Adrenal gland (tissue), 12 donors: Measurements from ENCODE around the gene CYB5A. TPM values are rescaled to one million over a fixed set of nuclear protein-coding genes. Genes with fewer than 3 reads are reported as not detected.
A peak's percentile ranks its signal among the peaks of the same experiment; 100 is the strongest.

Source experiments
- DNase-seq, 7 donors: peaks; one replicate each; pipeline ENCODE4 v3.0.0-alpha.2; 2019 to 2020
- H3K27ac ChIP-seq, 5 donors: fragments of 200-600 bp; sonication (generic) in 4 of 5; 1 replicate in 3 of 5; 2 replicates in 2 of 5; pipeline versions ENCODE4 v1.5.1 to v1.8.0; 2016 to 2020; ENCODE audit warnings: mild to moderate bottlenecking in 1 of 5
- H3K27me3 ChIP-seq: fragments of 200-600 bp; 2 replicates; pipeline ENCODE4 v1.8.0; 2021
- H3K36me3 ChIP-seq, 2 donors: fragments of 200-600 bp; replicated peaks in 1 of 2; 1 replicate in 1 of 2; 2 replicates in 1 of 2; pipeline versions ENCODE4 v1.5.1 to v1.8.0; 2018 to 2022
- H3K4me1 ChIP-seq, 2 donors: fragments of 200-600 bp; replicated peaks in 1 of 2; 1 replicate in 1 of 2; 2 replicates in 1 of 2; pipeline versions ENCODE4 v1.5.1 to v1.8.0; 2018 to 2021
- H3K4me3 ChIP-seq, 4 donors: fragments of 200-600 bp; sonication (generic) in 3 of 4; one replicate each; pipeline ENCODE4 v1.5.1; 2016 to 2018
- H3K9me3 ChIP-seq, 3 donors: fragments of 200-600 bp; sonication (generic) in 1 of 3; replicated peaks in 1 of 3; 1 replicate in 2 of 3; 2 replicates in 1 of 3; pipeline versions ENCODE4 v1.5.1 to v1.8.0; 2016 to 2021
- POLR2A ChIP-seq, 2 donors: fragments of 450-650 bp; IDR thresholded peaks; one replicate each; pipeline ENCODE4 v1.6.1; 2017; ENCODE audit warnings: antibody characterized with exemption in 2 of 2, mild to moderate bottlenecking in 2 of 2, moderate library complexity in 1 of 2
- WGBS, 4 donors: extraction: QIAGEN DNeasy Blood & Tissue Kit in 2 of 4; methylation state at CpG; one replicate each; pipeline versions ENCODE4 v1.1.5 to v1.1.7; 2013 to 2017; 5-methylcytosine and 5-hydroxymethylcytosine counted together
- intact Hi-C, 2 donors: fragments of 100-400 bp; cut with DNase I; formaldehyde crosslinking; loops; one replicate each; pipeline versions ENCODE4 v1.14.1 to v1.15.0; 2022 to 2023
- polyA plus RNA-seq, 3 donors: library from polyadenylated mRNA; stranded (reverse); fragments of 200-250 nt in 2 of 3; fragments of 350-450 nt in 1 of 3; fragmentation: Illumina TruSeq in 1 of 3; extraction: RNeasy Lipid Tissue Mini Kit (QIAGEN cat#74804) in 1 of 3; gene quantifications; one replicate each; pipeline ENCODE4 v1.2.3, GENCODE V29; 2013 to 2014
- total RNA-seq, 9 donors: library from RNA; depleted of rRNA in 4 of 9; stranded (reverse); fragments of >200 nt in 4 of 9; fragments of 120-200 nt in 1 of 9; fragmentation: NEBNext Ultra II Directional in 1 of 9; extraction: Animal tissue kit (Norgen Biotek cat#: 25700) in 1 of 9; gene quantifications; one replicate each; pipeline versions ENCODE4 v1.1.0 to v1.2.4, GENCODE V29; 2013 to 2023
- TF ChIP-seq, protein P1 (sequence below), 6 experiments: fragments of 450-650 bp in 4 of 6; fragments of 200-600 bp in 2 of 6; sonication (generic) in 1 of 6; IDR thresholded peaks; 1 replicate in 5 of 6; 2 replicates in 1 of 6; pipeline versions ENCODE4 v1.5.1 to v1.8.0; 2016 to 2021; ENCODE audit warnings: antibody characterized with exemption in 6 of 6, mild to moderate bottlenecking in 2 of 6, moderate library complexity in 1 of 6
- donor health status: healthy with polysubstance abuse.
- donor health status: Bipolar disorder and iron deficiency.
- donor health status: DM: yes; HTN: yes; CAD: no.
- donor health status: DM: no; HTN: no; CAD: no.
- donor health status: DM: no; HTN: no; CAD: no.
- donor health status: DM: yes; HTN: yes; CAD: no.

CYB5A gene
- total and polyA plus RNA-seq, 12 donors = 62.0 to 286 (median 130) TPM

- peak in 2 of 7 donors; percentile 27 to 37 for DNase-seq
- H3K4me3 ChIP-seq = no peak overlapping the region
- no peaks in the 10 kb centered on the region for H3K36me3 ChIP-seq
- no peak overlapping the region for H3K27ac ChIP-seq
- 58 to 88% (median 72%) methylated on average over 3 of the region's 3 CpGs for WGBS, 4 donors
- no peak for TF ChIP-seq POLR2A (IDR thresholded peaks at IDR 0.05)
- TF ChIP-seq, protein P1, sequence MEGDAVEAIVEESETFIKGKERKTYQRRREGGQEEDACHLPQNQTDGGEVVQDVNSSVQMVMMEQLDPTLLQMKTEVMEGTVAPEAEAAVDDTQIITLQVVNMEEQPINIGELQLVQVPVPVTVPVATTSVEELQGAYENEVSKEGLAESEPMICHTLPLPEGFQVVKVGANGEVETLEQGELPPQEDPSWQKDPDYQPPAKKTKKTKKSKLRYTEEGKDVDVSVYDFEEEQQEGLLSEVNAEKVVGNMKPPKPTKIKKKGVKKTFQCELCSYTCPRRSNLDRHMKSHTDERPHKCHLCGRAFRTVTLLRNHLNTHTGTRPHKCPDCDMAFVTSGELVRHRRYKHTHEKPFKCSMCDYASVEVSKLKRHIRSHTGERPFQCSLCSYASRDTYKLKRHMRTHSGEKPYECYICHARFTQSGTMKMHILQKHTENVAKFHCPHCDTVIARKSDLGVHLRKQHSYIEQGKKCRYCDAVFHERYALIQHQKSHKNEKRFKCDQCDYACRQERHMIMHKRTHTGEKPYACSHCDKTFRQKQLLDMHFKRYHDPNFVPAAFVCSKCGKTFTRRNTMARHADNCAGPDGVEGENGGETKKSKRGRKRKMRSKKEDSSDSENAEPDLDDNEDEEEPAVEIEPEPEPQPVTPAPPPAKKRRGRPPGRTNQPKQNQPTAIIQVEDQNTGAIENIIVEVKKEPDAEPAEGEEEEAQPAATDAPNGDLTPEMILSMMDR (IDR thresholded peaks at IDR 0.05) = no peak
- peaks cover 0 to 12% of the 10 kb centered on the region in 2 donors for H3K4me1 ChIP-seq
- no peaks in the 10 kb centered on the region for H3K27me3 ChIP-seq
- intact Hi-C loops = no loop called here
- H3K9me3 ChIP-seq = no peaks in the 10 kb centered on the region
Measured at GRCh38 chr18:74229005-74229404, 62.8 kb downstream of the CYB5A start.

- Histone ChIP-seq H3K27me3 (no peaks in the 10 kb centered on the region), H3K27ac (no peak overlapping the region), H3K36me3 (no peaks in the 10 kb centered on the region), H3K4me3 (no peak overlapping the region), H3K4me1 (peaks cover 0 to 12% of the 10 kb centered on the region in 2 donors), H3K9me3 (no peaks in the 10 kb centered on the region)
- intact Hi-C loops = no loop called here
- no peak for DNase-seq
- no peak for TF ChIP-seq POLR2A (IDR thresholded peaks at IDR 0.05)
- TF ChIP-seq, protein P1 (IDR thresholded peaks at IDR 0.05) = no peak
- WGBS, 4 donors = 81 to 100% (median 92%) methylated on average over 2 to 5 of the region's 5 CpGs
Measured at GRCh38 chr18:74228312-74228711, 63.5 kb downstream of the CYB5A start.

DNA sequence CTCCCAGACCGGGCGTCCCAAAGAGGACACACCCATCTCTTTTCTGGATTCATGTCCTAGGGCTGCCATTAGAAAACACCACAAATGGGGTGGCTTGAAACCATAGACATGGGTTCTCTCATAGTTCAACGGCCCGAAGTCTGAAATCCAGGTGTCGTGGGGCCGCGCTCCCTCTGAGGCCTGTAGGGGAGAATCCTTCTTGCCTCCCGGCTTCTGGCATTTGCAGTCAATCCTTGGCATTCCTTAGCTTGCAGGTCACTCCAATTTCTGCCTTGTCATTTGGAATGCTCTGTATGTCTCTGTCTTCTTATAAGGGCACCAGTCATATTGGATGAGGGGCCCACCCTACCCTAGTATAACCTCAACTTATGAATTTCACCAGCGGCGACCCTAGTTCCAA lies 65.1 kb downstream of the CYB5A start:
- Histone ChIP-seq H3K27ac (no peak overlapping the region), H3K4me1 (peaks cover 0 to 12% of the 10 kb centered on the region in 2 donors), H3K36me3 (no peaks in the 10 kb centered on the region), H3K27me3 (no peaks in the 10 kb centered on the region), H3K4me3 (no peak overlapping the region), H3K9me3 (no peaks in the 10 kb centered on the region)
- no peak for DNase-seq
- TF ChIP-seq, protein P1 (IDR thresholded peaks at IDR 0.05) = no peak
- TF ChIP-seq POLR2A (IDR thresholded peaks at IDR 0.05) = no peak
- 90 to 98% (median 96%) methylated on average over 10 of the region's 10 CpGs for WGBS, 4 donors
- intact Hi-C loops = no loop called here

GRCh38 chr18:74226156-74226555 lies 65.6 kb downstream of the CYB5A start:
- no peak overlapping the region for H3K27ac ChIP-seq
- WGBS, 4 donors = 56 to 64% (median 62%) methylated on average over 4 of the region's 4 CpGs
- H3K27me3 ChIP-seq = no peaks in the 10 kb centered on the region
- no peak overlapping the region for H3K4me3 ChIP-seq
- DNase-seq = no peak
- intact Hi-C loops = no loop called here
- no peaks in the 10 kb centered on the region for H3K36me3 ChIP-seq
- H3K4me1 ChIP-seq = peaks cover 0 to 12% of the 10 kb centered on the region in 2 donors
- no peaks in the 10 kb centered on the region for H3K9me3 ChIP-seq
- no peak for TF ChIP-seq POLR2A (IDR thresholded peaks at IDR 0.05)

DNA sequence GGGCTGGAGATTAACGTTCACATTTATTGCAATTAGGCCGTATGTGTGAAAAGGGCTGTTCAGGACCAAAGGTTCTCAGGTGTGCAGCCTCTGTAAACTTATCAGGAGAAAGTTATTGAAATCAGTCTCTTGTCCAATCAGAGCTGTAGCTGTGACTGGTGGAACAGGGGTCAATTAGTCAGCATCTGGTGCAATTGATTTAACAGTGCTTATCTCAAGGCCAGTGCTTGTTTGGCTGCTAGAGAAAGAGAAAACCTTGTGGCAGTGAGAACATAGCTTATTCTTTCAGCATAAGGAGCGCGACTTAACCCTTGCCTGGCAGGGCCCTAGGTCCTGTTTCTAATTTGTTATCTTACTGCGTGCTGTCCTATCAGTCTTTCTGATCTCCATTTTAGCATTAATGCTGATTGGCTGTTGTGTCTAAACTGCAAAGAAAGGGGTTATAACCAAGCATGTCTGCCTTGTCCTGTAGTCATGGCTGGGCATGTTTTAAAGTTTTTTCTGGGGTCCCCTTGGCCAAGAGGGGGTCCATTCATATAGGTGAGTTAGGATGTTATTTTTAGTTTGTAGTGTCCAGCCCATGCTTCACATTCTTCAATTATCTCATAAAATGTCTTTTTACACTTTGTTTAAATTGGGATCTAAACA lies 66.4 kb downstream of the CYB5A start:
- peaks cover 0 to 12% of the 10 kb centered on the region in 2 donors for H3K4me1 ChIP-seq
- H3K36me3 ChIP-seq = no peaks in the 10 kb centered on the region
- peak in 6 of 7 donors; percentile 39 to 73 (median 64) for DNase-seq
- H3K4me3 ChIP-seq = no peak overlapping the region
- 22 to 42% (median 38%) methylated on average over 5 of the region's 5 CpGs for WGBS, 4 donors
- H3K27ac ChIP-seq = no peak overlapping the region
- TF ChIP-seq, protein P1 (IDR thresholded peaks at IDR 0.05) = no peak
- TF ChIP-seq POLR2A (IDR thresholded peaks at IDR 0.05) = no peak
- H3K9me3 ChIP-seq = no peaks in the 10 kb centered on the region
- intact Hi-C loops = no loop called here
- H3K27me3 ChIP-seq = no peaks in the 10 kb centered on the region
